ENCODE data around the gene MRTFB.

DNA sequence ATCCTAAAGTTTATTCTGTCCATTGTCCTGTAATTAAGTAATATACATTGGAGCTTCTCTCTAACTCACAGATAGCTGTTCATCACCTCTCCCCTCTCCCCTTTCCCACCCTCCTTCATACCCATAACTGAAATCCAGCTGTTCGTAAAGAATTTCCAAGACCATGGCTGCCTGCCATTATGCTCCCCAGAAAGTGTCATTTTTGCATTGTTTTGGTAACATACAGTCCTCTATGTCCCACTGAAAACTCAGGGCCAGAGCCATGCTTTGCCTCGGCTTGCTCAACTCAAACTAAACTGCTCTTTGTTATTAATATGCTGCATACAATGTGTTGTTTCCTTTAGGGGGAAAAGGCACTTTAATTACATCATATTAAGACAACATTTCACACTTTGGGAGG, 132.0 kb downstream of the MRTFB start:
- TF ChIP-seq POLR2A (IDR thresholded peaks at IDR 0.05; ENCODE audit: low read length), result no peak
- no peak for TF ChIP-seq GATA1 (IDR thresholded peaks at IDR 0.05; ENCODE audit: low read depth, low read length)

Data from erythroblast (primary cell).